Lower leg skin (tissue), 4 donors: ENCODE results near the gene FEZ2. TPM values are rescaled to one million over a fixed set of nuclear protein-coding genes. Genes with fewer than 3 reads are reported as not detected.

Source experiments
- DNase-seq, 2 donors: peaks; one replicate each; pipeline ENCODE4 v3.0.0-alpha.2; 2019; ENCODE audit warnings: low spot score in 2 of 2
- H3K4me3 ChIP-seq: fragments of 200-600 bp; sonication (generic); 2 replicates; pipeline ENCODE4 v1.5.1; 2017; ENCODE audit warnings: mild to moderate bottlenecking, low read depth; ENCODE audit not compliant: poor library complexity, severe bottlenecking
- POLR2A ChIP-seq, 2 donors: fragments of 450-650 bp; IDR thresholded peaks; one replicate each; pipeline ENCODE4 v1.6.1; 2016 to 2017; ENCODE audit warnings: antibody characterized with exemption in 2 of 2, mild to moderate bottlenecking in 1 of 2, moderate library complexity in 1 of 2
- WGBS, 2 donors: methylation state at CpG; one replicate each; pipeline ENCODE4 v1.1.5; 2018; 5-methylcytosine and 5-hydroxymethylcytosine counted together
- intact Hi-C: fragments of 100-400 bp; cut with DNase I; formaldehyde crosslinking; loops from one replicate; pipeline ENCODE4 v1.15.0; 2023; ENCODE audit warnings: low total_unique reads
- total RNA-seq, 4 donors: library from RNA; depleted of rRNA; stranded (reverse); fragments of >200 nt; gene quantifications; one replicate each; pipeline ENCODE4 v1.1.0, GENCODE V29; 2016
- TF ChIP-seq, protein P1 (sequence below), 3 donors: fragments of 450-650 bp; IDR thresholded peaks; one replicate each; pipeline ENCODE4 v1.5.1; 2016; ENCODE audit warnings: antibody characterized with exemption in 3 of 3, mild to moderate bottlenecking in 3 of 3, moderate library complexity in 2 of 3

Gene FEZ2
- total RNA-seq, 4 donors from 2014 or later, result 8.1 to 24.0 (median 19.0) TPM

DNA sequence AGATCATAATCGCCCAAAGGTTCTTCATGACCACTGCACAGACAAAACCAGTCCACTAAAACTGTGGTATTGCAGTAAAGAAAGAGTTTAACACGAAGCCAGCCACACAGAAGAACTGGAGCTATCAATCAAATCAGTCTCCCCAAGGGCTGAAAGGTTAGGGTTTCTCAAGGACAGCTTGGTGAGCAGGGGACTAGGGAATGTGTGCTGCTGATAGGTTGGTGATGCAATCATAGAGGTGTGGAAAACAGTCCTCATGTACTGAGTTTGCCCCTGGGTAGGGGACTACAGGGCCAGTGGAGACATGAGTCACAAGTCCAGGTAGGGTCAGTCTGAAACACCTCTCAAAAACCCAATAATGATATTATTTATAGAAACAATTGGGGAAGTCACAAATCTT, 27.3 kb upstream of the FEZ2 start:
- DNase-seq, result no peak
- intact Hi-C loops, result no loop called here
- WGBS, 2 donors, result 83 to 85% methylated on average over 2 of the region's 2 CpGs
- no peak overlapping the region for H3K4me3 ChIP-seq
- TF ChIP-seq, protein P1, sequence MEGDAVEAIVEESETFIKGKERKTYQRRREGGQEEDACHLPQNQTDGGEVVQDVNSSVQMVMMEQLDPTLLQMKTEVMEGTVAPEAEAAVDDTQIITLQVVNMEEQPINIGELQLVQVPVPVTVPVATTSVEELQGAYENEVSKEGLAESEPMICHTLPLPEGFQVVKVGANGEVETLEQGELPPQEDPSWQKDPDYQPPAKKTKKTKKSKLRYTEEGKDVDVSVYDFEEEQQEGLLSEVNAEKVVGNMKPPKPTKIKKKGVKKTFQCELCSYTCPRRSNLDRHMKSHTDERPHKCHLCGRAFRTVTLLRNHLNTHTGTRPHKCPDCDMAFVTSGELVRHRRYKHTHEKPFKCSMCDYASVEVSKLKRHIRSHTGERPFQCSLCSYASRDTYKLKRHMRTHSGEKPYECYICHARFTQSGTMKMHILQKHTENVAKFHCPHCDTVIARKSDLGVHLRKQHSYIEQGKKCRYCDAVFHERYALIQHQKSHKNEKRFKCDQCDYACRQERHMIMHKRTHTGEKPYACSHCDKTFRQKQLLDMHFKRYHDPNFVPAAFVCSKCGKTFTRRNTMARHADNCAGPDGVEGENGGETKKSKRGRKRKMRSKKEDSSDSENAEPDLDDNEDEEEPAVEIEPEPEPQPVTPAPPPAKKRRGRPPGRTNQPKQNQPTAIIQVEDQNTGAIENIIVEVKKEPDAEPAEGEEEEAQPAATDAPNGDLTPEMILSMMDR (IDR thresholded peaks at IDR 0.05), result no peak
- no peak for TF ChIP-seq POLR2A (IDR thresholded peaks at IDR 0.05)

DNA sequence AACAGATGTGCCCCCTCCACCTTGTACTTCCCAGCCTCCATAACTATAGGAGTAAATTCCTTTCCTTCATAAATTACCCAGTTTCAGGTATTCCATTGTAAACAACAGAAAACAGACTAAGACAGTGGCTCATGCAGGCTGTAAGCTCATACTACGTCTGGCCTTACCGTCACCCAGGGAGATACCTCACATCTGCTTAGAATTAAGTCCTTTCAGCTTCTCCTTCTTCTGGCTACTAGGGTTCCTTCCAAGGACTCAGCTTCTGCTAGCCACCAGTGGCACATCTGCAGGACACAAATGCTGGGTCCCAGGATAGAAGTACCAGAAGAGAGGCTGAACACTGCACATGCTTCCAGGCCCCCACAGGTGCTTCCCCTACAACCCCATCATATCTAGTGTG, 22.4 kb upstream of the FEZ2 start:
- H3K4me3 ChIP-seq, result no peak overlapping the region
- intact Hi-C loops, result no loop called here
- WGBS, 2 donors, result 73 to 78% methylated on average over 2 of the region's 2 CpGs
- TF ChIP-seq, protein P1 (IDR thresholded peaks at IDR 0.05), result no peak
- TF ChIP-seq POLR2A (IDR thresholded peaks at IDR 0.05), result no peak
- DNase-seq, result no peak

DNA sequence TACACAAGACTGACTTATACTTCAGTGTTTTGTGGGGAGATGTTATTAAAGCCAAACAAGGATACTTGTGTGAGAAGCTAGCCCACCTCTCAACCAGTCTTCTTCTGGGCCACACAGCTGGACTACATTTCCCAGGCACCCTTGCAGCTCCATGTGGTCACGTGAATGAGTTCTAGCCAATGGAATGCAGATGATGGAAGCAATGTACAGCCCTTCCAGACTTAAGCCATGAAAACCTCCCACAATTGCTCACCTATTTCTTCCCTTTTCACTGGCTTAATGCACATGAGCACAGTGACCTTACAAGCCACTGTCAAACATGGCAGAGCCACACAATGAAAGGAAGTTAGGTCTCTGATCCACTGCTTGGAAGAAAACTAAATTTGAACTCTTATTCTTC, 20.4 kb upstream of the FEZ2 start:
- no peak for DNase-seq

DNA sequence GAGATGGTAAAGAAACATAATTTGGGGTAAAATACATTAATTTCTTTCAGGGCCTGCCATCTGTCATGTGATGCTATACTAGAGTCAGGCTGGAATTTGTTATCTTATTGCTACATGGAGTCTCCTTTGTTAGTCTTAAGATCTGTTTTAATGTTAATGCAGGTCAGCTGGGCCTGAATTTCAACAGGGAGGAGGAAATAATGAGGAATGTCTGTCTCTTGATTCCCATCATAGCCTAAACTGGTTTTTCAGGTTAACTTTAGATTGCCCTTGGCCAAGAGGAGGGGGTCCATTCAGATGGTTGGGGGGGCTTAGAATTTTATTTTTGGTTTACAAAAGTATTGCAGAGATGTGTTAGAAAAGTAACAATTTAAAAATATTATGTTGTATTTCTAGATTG, 19.0 kb upstream of the FEZ2 start:
- no peak overlapping the region for H3K4me3 ChIP-seq
- intact Hi-C loops, result no loop called here
- no peak for DNase-seq
- TF ChIP-seq, protein P1 (IDR thresholded peaks at IDR 0.05), result no peak
- no peak for TF ChIP-seq POLR2A (IDR thresholded peaks at IDR 0.05)

More for the DNA sequence above, 20.4 kb upstream of the FEZ2 start:
- 55 to 74% methylated on average over 1 of the region's 1 CpG for WGBS, 2 donors
- intact Hi-C loops, result no loop called here
- TF ChIP-seq, protein P1 (IDR thresholded peaks at IDR 0.05), result no peak
- no peak for TF ChIP-seq POLR2A (IDR thresholded peaks at IDR 0.05)
- H3K4me3 ChIP-seq, result no peak overlapping the region

DNA sequence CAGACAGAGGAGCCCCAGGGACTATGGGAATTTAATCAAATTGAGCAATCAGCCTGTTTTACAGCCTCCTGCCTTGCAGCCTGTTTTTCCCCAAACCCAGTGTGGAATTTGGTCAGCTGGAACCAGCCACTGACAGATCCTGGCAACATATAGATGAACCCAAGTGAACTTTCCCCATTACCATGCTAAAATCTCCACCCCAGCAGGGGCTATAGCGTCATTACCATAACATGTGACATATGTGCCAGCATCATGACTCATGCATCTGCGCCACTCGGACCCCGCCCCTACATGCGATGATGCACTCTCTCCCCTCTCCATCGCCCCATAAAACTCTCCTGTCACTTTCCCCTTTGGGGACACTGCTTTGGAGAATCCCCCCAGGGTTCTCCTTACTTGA, 17.3 kb upstream of the FEZ2 start:
- no peak overlapping the region for H3K4me3 ChIP-seq
- WGBS, 2 donors, result 50 to 53% methylated on average over 6 of the region's 6 CpGs
- intact Hi-C loops, result no loop called here
- TF ChIP-seq POLR2A (IDR thresholded peaks at IDR 0.05), result no peak
- TF ChIP-seq, protein P1 (IDR thresholded peaks at IDR 0.05), result no peak
- DNase-seq, result no peak

DNA sequence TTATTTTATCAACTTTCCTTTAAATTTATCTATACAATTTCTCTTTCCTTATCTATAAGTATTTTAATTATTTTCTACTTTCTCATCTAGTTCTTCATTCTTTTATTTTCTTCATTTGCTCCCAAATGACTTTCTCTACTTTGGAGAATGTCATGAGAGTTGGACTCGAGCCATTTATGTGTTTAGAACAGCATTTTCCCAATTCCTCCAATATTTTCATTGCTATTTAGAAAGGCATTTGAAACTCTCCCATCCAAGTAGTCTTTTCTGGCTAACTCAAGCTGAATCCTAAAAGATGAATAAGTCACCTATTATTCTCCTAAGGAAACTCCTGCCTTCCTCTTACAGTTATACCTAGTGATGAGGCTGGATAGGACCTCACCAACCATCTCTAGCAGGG, 15.8 kb upstream of the FEZ2 start:
- no peak for DNase-seq
- no peak overlapping the region for H3K4me3 ChIP-seq
- TF ChIP-seq, protein P1 (IDR thresholded peaks at IDR 0.05), result no peak
- no peak for TF ChIP-seq POLR2A (IDR thresholded peaks at IDR 0.05)
- intact Hi-C loops, result no loop called here
- 88 to 97% methylated on average over 1 of the region's 1 CpG for WGBS, 2 donors
